GM21515 (cell line): Measurements from ENCODE around the gene LTB4R.

Source experiments
- ATAC-seq: cut with Tn5 transposase; IDR thresholded peaks from one replicate; pipeline ENCODE4 v1.9.1; 2021; ENCODE audit not compliant: unreplicated experiment

Gene LTB4R

GRCh38 chr14:24310646-24311604, at the start of gene LTB4R:
LTB4R (plus strand) TSS chr14:24311502; CDS start chr14:24315652, 4,150 bp downstream.
- peak; percentile 60 for ATAC-seq

GRCh38 chr14:24261969-24262327, 49.4 kb upstream of the LTB4R start:
- ATAC-seq, result no peak

DNA sequence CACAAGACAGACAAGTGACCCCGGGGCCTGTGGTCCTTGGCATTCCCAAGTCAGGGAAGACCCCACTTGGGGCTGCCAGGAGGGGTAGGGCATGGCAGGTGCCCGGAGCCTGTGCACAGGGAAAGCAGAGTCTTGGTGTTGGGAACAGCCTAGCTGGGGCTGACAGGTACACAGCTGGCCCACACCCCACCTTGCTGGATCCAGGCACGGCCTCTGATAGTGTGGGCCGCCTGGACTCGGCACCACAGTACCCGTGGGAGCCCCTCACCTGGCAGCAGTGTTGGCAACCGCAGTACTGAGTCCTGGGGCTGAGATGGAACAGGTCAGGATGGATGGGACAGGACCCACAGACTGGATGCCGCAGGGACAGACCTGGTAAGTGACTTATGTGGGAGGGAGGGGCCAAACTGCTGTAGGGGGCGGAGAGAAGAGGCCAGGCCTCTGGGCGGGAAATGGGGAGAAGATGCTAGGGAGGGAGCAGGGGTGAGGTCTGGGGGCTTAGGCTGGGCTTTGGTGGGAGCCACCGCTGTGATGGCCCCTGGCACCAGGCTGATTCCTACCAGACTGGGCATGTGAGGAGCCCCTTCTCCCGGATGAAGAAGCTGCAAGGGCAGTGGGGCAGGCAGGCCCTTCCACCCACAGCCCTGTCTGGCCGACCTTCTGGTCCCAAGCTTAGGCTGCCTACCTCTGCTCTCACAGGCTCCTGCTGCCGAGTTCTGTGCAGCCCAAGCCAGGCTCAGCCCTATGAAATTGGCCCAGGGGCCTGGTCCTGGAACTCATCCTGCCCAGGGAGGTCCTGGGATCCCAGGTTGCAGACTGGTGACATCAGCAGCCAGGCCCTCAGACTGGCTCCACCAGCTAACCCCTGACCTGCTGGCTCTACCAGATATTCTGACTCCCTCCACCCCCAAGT, 48.2 kb upstream of the LTB4R start, which contains the start of gene TGM1:
TSS of gene TGM1 (minus strand) at position 357 of the 913 bp plus-strand sequence. CDS start 825 bp downstream, outside the sequence.
- ATAC-seq, result no peak

DNA sequence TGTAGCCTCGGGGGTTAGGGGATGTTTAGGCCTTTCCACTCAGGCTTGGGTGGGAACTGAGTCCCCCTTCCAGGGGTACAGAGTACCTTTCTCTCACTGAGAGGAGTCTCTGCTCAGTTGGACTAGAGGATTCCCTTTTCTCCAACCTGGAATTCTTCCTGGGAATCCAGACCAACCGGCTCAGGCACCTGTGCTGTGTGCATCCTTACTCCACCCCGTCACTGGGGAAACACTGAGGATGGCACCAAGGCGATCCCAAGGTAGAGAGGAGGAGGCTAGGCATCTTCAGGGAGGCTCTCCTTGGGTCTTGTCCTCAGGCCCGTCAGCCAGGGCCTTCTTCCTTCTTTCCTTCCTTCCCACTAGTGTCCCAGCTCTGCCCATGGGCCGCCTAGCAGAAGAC, 47.5 kb upstream of the LTB4R start:
- no peak for ATAC-seq

GRCh38 chr14:24264298-24264697, 47.0 kb upstream of the LTB4R start:
- no peak for ATAC-seq

GRCh38 chr14:24266344-24267244, 44.7 kb upstream of the LTB4R start:
- no peak for ATAC-seq

GRCh38 chr14:24267516-24267915, 43.8 kb upstream of the LTB4R start:
- ATAC-seq, result no peak

- ATAC-seq, result no peak
Observed at GRCh38 chr14:24268225-24268624, 43.1 kb upstream of the LTB4R start.

DNA sequence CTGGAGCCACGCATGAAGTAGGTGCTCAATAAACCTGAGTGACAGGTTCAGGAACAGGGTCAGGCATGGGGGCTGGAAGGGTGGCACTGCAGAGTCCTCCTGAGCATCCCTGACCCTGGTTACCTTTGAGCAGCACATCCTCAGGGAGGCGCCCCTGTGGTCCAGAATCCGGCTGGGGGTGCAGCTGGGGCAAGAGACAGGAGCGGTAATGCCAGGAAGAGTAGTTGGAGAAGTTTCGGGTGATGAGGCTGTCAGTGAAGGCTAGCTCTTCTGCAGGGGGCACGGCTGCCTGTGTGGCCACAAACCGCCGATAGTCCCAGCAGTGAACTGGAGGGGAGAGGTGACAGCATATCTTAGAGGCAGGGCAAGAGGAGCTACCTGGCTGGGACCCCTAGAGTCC, 41.9 kb upstream of the LTB4R start:
- ATAC-seq, result no peak

DNA sequence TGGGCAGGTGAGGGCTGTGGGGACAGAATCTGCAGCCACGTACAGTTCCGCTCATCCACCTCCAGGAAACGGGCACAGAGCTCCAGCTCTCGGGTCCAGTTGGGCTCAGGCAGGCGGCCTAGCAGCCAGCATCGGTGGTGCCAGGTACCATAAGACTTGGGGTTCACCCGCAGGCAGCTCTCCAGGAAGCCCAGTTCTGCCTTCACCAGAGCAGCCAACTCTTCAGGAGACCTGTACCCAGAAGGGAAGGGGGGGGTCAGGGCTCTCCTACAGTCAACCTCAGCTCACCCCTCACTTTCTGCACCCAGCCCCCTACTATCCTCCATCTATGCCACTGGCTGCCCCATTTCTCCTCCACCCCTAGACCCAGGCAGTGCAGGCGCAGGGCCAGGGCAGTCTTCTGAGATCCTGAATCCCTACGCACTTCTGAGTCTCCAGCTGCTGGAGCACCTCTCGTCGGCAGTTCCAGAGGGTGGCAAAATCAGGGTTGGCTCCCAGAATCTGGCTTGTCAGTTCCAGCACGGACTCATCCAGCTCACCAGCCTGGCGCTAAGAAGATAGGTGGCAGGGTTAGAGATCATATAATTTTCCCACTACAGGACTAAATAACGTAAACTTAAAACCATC, 41.3 kb upstream of the LTB4R start:
- ATAC-seq, result no peak

DNA sequence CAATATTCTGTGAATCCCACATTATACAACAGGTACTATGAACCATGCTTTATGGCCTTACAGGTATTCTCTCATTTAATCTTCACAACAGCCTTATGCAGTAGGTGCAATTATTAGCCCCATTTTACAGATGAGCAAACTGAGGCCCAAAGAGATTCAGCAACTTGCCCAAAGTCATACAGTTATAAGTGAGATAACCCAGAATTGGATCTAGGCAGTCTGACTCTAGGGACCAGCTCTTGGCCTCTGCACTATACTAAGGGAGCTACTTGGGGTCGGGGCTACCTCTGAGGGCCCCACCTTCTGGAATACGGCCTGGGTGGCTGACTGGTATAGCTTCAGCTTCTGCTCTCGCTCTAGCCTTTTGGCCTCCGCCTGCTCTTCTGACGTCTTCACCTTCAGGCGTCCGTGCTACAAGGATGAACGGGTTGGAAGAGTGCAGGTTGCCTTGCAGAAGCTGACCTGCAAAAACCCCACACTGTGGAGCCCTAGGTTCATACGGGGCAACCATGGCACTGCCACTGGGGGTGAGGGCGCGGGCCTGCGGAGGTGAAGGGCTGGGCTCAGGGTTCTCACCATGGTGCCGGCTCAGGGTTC, 40.7 kb upstream of the LTB4R start:
- peak; percentile 1 for ATAC-seq

- ATAC-seq, result peak; percentile 82
Observed at GRCh38 chr14:24271134-24271833, 40.0 kb upstream of the LTB4R start, which contains the start of gene RABGGTA. RABGGTA (minus strand) TSS chr14:24271597; CDS start chr14:24271115, 482 bp downstream.

DNA sequence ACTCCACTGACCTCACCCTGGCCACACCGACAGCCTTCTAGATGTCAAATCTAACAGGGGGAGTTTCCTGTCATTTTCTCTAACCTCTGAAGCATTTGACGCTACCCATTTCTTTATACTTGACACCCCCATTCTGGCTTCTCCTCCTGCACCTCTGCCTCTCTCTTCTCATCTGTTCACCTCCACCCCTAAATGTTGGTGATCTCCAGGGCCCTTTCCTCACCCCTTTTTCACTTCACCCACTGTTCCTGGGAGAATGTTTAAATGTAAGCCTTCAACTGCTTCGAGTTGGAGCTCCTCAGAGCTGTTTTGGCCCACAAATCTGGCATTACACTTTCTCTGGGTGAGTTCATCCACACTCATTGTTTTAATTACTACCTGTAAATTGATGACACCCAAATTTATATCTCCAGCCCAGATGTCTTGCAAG, 39.5 kb upstream of the LTB4R start:
- no peak for ATAC-seq

GRCh38 chr14:24272467-24272866, 38.8 kb upstream of the LTB4R start:
- ATAC-seq, result no peak

DNA sequence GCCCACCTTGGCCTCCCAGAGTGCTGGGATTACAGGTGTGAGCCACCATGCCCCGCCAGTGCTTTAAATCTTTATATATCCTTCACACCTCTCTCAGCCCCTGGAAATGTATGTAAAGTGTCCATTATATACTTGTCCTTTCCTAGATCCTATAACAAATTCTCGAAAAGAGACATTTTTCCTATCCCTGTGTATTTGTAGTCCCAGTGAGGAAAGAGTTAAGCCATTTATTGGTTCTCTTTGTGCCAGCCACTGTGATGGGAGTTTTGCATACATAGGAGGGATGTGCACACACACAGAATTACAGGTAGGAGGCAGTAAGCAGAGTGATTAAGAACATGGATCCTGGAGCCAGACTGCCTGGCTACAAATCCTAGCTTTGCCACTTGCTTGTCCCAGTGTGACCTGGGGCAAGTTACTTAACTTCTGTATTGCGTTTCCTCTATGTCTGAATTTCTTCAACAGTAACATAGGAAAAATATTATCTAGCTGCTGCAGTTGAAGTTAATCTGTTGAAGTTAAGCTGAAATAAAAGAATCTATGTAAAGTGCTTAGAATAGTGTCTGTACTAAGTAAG, 37.8 kb upstream of the LTB4R start:
- ATAC-seq, result no peak

- peak; percentile 39 for ATAC-seq
Observed at GRCh38 chr14:24274101-24274543, 37.2 kb upstream of the LTB4R start.

DNA sequence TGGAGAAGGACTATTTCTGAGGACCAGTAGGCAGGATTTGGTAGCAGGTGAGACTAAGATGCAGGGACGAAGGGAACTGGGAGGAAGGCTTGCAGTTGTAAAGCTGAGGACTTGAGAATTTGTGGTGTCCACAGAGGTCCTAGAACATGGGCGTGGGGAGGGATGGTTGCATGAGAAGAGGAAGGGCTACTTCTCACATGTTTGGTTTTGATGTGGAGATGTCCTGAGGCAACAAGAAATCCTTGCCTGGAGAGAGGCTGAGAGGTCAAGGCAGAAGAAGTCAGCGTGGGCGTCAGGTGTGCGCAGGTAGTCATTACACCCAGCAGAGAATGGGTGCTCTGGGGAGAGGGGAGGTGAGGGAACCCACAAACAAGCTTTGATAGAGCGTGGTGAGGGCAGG, 34.2 kb upstream of the LTB4R start:
- ATAC-seq, result no peak

- no peak for ATAC-seq
Observed at GRCh38 chr14:24277606-24278321, 33.5 kb upstream of the LTB4R start.
